GM19351 (cell line): ENCODE data around the gene CATSPERB.
"Not testable (repeated sequence)": the region's sequence is repeated elsewhere in the genome, so short reads cannot be mapped to it uniquely, and the experiment has no call there.

ENCODE experiments used
- ATAC-seq: cut with Tn5 transposase; IDR thresholded peaks from one replicate; pipeline ENCODE4 v1.9.1; 2021; ENCODE audit warnings: mild to moderate bottlenecking, moderate library complexity; ENCODE audit not compliant: unreplicated experiment

CATSPERB gene

DNA sequence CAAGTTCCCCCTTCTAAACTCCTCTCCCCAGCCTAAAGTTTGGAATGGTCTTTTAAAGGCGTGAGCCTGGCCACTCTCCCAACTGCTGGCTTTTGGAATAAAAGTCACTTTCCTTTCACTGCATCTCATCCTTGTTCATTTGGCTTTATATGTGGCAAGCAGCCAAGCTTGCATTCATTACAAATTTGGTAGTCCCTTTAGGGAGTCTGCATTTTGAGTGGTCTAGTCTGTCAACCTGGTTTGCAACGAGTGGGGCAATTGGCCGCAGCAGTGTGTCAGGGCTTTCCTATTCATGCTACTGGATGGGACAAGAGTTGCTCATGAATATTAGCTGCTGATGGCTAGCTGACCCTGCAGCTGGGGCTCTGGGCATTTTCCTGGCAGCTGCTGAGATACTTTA, 57.0 kb downstream of the CATSPERB start:
- ATAC-seq = no peak

DNA sequence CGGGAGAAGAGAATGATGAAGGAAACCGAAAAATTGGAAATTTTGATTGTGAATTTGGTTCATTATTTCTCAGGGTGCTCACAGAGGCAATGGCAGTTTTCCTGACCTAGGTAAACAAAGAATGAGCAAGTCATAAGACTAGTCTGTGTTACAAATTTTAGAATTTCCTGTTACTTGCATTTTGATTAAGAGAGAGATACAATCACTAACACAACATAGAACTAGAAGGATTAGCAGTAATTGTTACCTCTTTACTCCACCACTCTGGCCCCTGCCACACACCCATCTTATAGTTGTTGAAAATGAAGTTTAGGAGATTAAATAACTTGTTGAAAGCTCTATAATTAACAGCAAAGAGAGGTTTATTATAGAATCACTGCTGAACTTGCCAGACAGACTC, 62.0 kb downstream of the CATSPERB start:
- ATAC-seq = no peak

DNA sequence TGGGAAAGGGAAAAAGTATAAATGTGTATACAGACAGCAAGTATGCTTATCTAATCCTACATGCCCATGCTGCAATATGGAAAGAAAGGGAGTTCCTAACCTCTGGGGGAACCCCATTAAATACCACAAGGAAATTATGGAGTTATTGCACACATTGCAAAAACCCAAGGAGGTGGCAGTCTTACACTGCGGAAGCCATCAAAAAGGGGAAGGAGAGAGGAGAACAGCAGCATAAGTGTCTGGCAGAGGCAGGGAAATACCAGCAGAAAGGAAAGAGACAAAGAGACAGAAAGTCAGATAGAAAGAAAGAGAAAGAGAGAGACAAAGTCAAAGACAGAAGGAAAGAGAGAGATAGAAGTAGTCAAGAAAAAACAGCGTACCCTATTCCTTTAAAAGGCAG, 64.8 kb downstream of the CATSPERB start:
- ATAC-seq = not testable (repeated sequence)

DNA sequence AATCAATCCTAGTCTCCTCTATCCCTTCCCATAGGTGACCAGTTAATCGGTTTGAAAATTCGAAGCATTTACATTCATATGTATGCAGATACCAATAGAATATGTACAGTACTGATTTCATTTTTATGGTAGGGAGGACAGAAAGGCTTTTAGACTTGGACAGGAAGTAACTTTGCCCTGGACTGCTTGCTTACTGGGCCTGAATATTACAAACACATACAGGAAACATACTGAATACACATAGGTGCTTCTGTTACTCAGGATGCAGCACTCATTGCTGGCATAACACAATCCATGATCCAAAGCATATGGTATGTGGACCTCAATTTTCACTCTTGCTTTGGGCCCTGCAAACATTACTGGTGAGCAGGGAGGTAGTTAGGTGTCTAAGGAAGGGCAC, 71.1 kb downstream of the CATSPERB start:
- ATAC-seq = no peak

DNA sequence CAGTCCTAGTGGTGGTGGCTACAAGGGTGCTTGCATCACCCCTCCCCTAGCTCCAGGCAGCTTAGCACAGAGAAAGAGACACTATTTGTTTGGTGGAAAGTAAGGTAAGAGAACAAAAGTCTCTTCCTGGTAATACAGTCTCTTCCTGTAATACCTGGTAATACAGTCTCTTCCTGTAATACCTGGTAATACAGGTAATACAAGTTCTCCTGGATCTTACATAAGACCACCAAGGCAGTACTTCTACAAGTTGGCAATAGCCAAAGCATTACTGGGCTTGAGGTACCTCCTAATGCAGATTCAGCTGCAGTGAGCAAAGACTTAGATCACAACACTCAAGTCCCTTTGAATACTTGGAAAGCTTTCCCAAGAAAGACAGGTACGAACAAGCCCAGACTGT, 77.0 kb downstream of the CATSPERB start:
- ATAC-seq = no peak

DNA sequence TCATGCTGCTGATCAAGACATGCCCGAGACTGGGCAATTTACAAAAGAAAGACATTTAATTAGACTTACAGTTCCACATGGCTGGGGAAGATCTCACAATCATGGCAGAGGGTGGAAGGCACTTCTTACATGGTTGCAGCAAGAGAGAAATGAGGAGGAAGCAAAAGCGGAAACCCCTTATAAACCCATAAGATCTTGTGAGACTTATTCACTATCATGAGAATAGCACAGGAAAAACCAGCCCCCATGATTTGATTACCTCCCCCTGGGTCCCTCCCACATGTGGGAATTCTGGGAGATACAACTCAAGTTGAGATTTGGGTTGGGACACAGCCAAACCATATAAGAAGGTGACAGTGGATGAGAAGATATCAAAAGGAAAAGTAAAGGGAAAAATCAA, 78.4 kb downstream of the CATSPERB start:
- ATAC-seq = no peak

DNA sequence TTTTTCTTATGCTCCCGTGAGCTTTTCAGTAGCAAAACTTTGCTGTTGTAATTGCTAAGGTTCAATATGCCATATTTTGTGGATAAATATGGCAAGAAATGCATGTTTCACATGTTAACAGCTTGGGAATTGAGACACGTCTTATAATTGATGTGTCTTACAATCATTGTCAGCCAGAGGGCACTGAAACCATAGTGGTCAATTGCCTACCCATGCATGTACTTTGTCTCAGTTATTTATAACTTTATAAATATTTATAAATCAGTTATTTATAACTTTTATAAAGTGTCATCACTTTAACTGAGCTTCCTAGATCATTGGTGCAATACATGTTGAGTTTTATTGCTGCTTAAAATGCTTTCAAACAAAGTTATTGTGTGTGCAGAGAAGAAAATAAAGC, 82.0 kb downstream of the CATSPERB start:
- ATAC-seq = no peak

DNA sequence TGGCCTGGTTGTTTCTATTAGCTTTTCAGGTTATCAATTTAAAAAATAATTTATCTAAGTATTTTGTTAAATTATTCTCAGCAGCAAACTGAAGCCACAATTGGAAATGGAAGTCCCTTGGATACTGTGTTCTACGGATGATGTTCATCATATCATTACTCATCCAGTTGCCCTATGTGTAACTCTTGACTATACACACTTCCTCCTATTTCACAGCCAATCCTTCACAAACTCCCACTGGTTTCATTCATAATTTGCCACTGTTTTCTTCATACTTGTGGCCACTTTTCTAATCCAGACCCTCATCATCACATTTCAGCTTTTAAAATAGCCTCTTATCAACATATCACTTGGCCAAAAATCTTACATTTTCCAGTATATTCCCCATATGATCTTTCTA, 84.0 kb downstream of the CATSPERB start:
- ATAC-seq = no peak

DNA sequence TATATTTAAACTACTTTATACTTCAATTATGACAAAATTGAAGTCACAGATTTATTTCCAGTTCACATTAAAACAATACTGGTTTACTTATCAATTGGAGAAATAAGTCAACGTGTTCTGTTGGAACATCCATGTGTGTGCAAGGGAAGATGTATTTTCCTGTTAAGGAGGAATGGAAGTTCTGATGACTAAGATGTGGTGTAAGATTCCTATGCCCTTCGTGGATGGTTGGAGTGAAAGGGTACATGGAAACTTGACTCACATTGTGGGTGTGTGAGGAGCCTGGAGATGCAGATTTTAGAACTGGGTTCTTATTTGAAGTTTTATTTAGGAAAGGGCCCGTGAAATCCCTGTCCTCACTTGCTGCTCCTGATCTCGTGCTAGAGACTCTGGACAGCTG, 95.3 kb downstream of the CATSPERB start:
- ATAC-seq = no peak

DNA sequence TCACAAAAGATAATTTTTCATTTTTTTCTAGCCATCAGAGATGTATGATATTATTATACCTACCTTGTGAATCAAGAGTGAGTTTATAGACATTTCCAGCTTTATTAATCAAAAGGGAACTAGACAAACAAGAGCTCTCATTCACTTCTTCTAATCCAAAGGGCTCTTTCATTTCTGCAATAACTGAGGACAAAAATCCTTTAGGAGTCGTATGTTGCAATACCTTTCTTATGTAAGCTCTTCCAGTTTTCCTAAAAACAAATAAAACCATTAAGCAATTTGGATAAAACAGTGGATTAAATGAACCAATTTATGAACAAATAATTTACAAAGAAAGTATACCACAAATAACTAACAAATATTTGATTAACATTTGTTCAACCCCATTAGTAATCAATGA, 107.1 kb downstream of the CATSPERB start:
- no peak for ATAC-seq

DNA sequence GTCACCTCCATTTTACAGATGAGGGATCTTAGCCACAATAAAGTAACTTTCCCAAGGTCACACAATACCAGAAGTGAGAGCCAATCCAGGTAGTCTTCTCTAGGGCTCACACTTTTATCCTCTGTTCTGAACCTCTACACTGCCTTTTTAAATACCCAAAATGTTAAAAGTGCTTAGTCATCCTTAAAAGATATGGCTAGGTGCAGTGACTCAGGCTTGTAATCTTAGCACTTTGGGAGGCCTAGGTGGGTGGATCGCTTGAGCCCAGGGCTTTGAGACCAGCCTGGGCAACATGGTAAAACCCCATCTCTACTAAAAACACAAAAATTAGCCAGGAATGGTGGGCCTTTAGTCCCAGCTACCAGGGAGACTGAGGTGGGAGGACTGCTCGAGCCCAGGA, 117.7 kb downstream of the CATSPERB start:
- no peak for ATAC-seq

DNA sequence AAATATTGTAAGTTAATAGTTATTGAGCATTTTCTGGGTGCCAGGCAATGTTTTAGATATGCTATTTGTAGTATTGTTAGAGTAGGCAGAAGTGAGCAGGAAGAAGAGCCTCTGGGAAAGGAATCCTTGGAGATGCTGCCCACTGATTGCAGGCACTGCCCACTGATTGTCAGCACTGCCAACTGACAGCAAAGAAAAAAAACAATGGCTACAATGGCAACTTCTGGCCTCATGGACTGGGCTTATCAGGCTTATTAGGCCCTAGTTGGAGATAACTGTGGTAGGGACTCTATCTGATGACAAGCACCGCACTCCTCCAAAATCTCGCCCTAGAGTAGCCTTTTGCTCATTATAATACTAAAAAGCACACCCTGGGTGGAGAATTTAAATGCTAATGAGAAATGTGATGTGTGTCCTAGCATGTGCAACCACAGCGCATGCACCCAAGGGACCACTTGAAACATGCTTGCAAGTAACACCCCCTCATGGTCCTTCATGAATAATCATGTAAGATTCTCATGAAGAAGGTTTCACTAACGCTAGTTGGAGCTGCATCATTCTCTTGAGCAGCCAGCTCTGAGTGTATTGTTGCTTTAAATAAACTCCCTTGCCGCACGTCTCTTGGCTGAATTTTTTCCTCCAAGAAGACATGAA, 118.3 kb downstream of the CATSPERB start:
- ATAC-seq = no peak

DNA sequence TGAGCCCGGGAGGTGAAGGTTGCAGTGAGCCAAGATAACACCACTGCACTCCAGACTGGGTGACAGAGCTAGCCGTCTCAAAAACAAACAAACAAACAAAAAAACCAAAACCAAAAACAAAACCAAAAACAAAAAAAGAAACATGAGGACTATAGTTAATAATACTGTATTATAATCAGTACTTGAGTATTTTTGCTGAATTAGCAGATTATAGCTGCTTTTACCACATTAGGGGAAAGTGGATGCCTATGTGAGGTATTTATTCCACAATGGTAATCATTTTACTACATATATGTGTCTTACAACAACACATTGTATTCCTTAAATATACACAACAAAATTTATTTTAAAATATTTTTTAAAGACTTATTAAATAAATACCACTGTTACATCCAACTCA, 120.4 kb downstream of the CATSPERB start:
- ATAC-seq = no peak

DNA sequence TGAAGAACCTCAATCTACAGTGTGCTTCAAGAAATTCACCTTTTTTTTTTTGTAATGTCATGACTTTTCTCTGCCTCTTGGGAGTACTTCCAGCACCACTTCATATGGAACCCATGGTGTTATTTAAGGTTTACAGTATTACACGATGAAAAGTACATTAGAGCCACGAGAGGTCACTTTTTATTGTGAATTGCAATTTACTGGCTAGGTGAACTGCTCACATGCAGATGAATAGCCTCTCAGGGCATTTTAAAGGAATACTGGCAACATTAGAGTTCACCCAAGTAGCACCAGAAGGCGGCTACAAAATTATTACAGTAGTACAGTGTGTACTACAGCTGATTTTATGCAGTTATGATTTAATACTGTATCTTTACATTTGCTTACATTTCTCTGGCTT, 122.7 kb downstream of the CATSPERB start:
- ATAC-seq = no peak

DNA sequence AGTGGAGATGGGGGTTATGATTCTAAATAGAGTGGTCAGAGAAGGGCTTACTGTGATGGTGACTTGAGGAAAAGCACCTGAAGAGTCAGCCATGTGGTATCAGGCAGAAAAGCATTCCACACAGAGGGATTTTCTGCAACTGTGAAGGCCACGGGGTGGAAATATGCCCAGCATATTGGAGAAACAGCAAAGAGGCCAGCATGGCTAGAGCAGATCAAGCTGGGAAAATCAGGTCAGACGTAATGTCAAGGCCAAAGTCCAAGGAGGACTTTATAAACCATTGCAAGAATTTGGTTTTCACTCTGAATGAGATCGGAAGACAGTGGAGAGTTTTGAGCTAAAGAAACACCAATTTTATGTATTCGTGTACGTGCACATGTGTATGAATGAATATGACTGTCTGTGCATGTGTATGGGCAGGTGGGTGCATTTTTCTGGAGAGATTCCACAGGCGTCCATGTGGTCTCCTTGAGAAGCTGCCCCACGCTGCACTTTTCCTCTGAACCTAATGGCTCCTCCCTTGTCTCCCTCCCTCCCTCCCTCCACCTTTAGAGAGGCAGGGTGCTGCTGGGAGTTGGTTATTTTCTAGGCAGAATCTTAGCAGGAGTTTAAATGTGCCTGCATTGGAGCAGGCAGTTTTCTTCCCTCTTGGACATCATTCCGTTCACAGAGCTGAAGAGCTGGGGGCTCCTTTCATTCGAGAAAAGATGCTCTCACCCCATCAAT, 124.4 kb downstream of the CATSPERB start:
- ATAC-seq = no peak

DNA sequence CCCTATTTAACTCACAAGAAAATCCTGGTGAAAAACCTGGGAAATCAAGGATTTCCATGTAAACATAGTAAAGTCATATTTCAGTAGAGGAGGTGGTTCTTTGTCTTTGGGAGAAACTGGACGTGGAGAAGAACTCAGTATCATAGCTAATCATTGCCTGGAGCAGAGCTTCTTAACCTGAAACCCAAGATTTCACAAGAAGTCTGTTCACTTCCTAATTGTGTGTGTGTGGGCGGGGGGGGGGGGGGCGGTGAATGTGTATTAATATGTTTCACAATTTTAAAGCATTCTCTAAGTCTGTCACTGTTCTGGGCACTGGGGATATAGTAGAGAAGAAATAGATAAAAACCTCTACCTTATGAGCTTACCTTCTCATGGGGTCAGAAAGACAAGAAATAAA, 125.0 kb downstream of the CATSPERB start:
- no peak for ATAC-seq

DNA sequence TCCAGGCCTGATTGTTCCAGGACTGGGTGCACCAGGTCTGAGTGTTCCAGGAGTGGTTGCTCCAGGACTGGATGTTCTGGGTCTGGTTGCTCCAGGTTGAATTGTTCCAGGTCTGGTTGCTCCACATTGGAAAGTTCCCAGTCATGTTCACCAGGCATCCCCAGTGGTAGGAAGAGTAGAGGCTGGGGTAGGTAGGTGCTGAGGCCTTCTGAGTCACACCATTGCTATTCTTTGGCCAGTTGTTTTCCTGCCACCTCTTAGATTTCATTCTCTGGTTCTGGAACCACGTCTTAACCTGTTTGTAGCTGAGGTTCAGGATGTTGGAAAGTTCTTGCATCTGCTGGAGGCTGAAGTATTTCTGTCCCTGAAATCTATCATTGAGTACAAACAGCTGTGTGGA, 127.3 kb downstream of the CATSPERB start:
- ATAC-seq = not testable (repeated sequence)

DNA sequence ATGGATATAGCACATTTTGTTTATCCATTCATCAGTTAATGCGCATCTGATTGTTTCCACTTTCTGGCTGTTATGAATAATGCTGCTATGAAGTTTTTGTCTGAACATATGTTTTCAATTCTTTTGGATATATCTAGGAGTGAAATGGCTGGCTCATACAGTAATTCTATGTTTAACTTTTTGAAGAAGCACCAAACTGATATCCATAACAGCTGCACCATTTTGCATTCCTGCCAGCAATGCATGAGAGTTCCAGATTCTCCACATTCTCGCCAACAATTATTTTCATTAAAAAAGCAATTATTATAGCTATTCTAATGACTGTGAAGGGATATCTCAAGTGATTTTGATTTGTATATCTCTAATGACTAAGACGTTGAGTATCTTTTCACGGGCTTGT, 131.9 kb downstream of the CATSPERB start:
- ATAC-seq = no peak

DNA sequence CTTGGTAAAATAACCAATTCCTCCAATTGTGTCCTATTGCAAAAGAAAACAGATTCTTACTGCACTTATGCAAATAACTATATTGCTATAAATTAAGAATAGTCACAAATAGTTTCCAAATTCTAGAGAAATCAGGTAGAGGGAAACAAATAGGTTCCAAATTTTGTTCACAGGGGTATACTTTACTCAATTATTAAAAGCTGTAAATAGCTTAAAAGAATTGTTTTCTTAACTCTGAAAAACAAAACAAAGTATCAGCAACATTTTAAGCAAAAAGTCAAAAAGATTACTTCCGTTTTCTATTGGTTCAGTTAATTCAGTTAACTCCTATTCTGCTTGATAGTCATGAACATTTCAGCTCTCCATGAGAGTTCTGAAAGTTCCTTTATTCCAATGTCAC, 136.2 kb downstream of the CATSPERB start:
- no peak for ATAC-seq

DNA sequence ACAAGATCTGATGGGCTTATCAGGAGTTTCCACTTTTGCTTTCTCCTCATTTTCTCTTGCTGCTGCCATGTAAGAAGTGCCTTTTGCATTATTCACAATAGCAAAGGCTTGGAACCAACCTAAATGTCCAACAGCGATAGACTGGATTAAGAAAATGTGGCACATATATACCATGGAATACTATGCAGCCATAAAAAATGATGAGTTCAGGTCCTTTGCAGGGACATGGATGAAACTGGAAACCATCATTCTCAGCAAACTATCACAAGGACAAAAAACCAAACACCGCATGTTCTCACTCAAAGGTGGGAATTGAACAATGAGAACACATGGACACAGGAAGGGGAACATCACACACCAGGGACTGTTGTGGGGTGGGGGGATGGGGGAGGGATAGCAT, 137.9 kb downstream of the CATSPERB start:
- ATAC-seq = not testable (repeated sequence)

DNA sequence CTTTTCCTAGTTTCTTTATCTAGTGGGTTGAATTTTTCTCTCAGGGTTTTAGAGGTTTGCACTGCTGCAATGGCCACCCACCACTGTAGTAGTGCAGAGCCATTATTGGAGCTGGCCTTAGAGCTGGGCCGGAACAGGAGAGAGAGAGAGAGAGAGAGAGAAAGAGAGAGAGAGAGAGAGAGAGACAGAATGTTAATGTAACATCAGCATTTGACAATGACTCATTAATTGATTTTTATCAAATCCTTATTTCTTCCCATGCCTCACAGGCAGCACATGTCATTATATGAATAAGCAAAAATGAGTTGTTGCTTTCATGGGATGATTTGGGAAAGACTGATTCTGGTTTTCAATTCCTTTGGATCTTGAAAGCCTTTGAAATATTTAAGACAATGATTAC, 145.5 kb downstream of the CATSPERB start:
- ATAC-seq = no peak

DNA sequence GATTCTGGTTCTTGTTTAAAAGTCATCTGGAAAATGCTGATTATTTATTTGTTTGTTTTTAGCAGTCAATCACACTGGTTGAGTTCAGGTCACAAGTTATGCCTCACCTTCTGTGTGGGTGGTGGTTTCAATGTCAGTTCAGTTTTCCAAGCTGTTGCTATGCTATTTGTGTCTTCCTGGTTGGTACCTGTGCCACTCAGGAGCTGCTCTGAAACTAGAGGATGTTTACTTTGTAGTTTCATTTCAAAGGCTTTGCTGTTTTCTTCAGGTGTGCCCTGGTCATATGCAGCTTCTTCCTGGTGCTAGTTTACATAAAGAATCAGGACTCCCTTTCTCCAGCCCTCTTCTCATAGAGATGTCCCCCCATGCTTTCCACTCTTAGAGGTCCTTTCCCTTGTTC, 146.0 kb downstream of the CATSPERB start:
- ATAC-seq = no peak

DNA sequence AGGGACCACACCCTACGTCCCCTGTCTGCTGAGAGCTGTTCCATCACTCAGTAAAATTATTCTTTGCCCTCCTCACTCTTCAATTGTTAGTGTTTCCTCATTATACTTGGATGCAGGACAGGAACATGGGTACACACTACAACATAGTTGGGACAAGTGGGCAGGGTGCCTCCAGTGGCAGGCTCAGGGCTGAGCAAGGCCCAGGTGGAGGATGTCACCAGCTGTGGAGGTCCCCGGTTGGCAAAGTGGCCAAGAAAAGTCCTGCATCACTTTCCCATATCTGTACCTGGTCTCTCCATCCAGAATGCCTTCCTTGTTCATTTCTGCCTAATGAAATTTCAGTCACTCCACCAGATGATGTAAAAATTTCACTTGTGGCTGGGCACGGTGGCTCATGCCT, 149.1 kb downstream of the CATSPERB start:
- ATAC-seq = no peak
